Heart left ventricle (tissue), 16 donors: ENCODE data around the gene DOCK9. TPM values are rescaled to one million over a fixed set of nuclear protein-coding genes. Genes with fewer than 3 reads are reported as not detected.

Experiments
- ATAC-seq, 4 donors: fragments of 200-7000 bp; cut with Tn5 transposase; one replicate each; pipeline ENCODE4 v1.9.1; 2020 to 2022; ENCODE audit warnings: moderate library complexity in 4 of 4, mild to moderate bottlenecking in 3 of 4, moderate number of reproducible peaks in 1 of 4
- DNase-seq, 5 donors: peaks; one replicate each; pipeline ENCODE4 v3.0.0-alpha.2; 2020
- H3K27ac ChIP-seq, 12 donors: fragments of 200-600 bp; sonication (generic) in 4 of 12; one replicate each; pipeline versions ENCODE4 v1.5.0 to v1.8.0; 2016 to 2022; ENCODE audit warnings: mild to moderate bottlenecking in 2 of 12
- H3K27me3 ChIP-seq, 9 donors: fragments of 200-600 bp; sonication (generic) in 2 of 9; one replicate each; pipeline versions ENCODE4 v1.5.1 to v1.8.0; 2016 to 2022; ENCODE audit warnings: mild to moderate bottlenecking in 3 of 9
- H3K36me3 ChIP-seq, 9 donors: fragments of 200-600 bp; sonication (generic) in 2 of 9; one replicate each; pipeline versions ENCODE4 v1.5.0 to v1.8.0; 2018 to 2022; ENCODE audit warnings: mild to moderate bottlenecking in 2 of 9
- H3K4me1 ChIP-seq, 12 donors: fragments of 200-600 bp; sonication (generic) in 4 of 12; one replicate each; pipeline versions ENCODE4 v1.5.0 to v1.8.0; 2016 to 2022; ENCODE audit warnings: mild to moderate bottlenecking in 3 of 12
- H3K4me3 ChIP-seq, 12 donors: fragments of 200-600 bp; sonication (generic) in 4 of 12; one replicate each; pipeline versions ENCODE4 v1.5.0 to v1.8.0; 2017 to 2022; ENCODE audit warnings: mild to moderate bottlenecking in 9 of 12, moderate library complexity in 4 of 12
- H3K9me3 ChIP-seq, 12 donors: fragments of 200-600 bp; sonication (generic) in 4 of 12; one replicate each; pipeline versions ENCODE4 v1.5.0 to v1.8.0; 2016 to 2022; ENCODE audit warnings: mild to moderate bottlenecking in 1 of 12
- CTCF ChIP-seq, 12 donors: fragments of 200-600 bp; sonication (generic) in 4 of 12; IDR thresholded peaks; one replicate each; pipeline versions ENCODE4 v1.5.0 to v1.8.0; 2018 to 2022; ENCODE audit warnings: antibody characterized with exemption in 12 of 12, mild to moderate bottlenecking in 5 of 12
- POLR2A ChIP-seq, 2 donors: fragments of 450-650 bp; IDR thresholded peaks; one replicate each; pipeline ENCODE4 v1.6.1; 2017; ENCODE audit warnings: antibody characterized with exemption in 2 of 2, mild to moderate bottlenecking in 2 of 2, moderate library complexity in 2 of 2
- WGBS, 4 donors: extraction: QIAGEN DNeasy Blood & Tissue Kit in 2 of 4; methylation state at CpG; one replicate each; pipeline versions ENCODE4 v1.1.5 to v1.1.7; 2013 to 2018; 5-methylcytosine and 5-hydroxymethylcytosine counted together
- intact Hi-C, 10 donors: fragments of 100-400 bp; cut with DNase I; formaldehyde crosslinking; loops; one replicate each; pipeline versions ENCODE4 v1.11.1 to v1.14.2; 2022
- polyA plus RNA-seq, 2 donors: library from polyadenylated mRNA; stranded (reverse); fragments of 200-250 nt; gene quantifications; one replicate each; pipeline ENCODE4 v1.2.3, GENCODE V29; 2013
- total RNA-seq, 9 donors: library from RNA; depleted of rRNA in 2 of 9; stranded (reverse); fragments of >200 nt in 2 of 9; fragmentation: NEBNext Ultra II Directional in 3 of 9; extraction: Animal tissue kit (Norgen Biotek cat#: 25700) in 3 of 9; gene quantifications; one replicate each; pipeline versions ENCODE4 v1.1.0 to v1.2.4, GENCODE V29; 2016 to 2023
- donor health status: ischemic (EF 13 %, LVEDD 7.1; RV severe dilation, severe dysfunction).
- donor health status: healthy with polysubstance abuse.
- donor health status: DM: no; HTN: yes; CAD: no.
- donor health status: DM: no; HTN: no; CAD: no.
- donor health status: ischemic (EF 25% LVEDD 6.9; RV normal size, moderate dysfunction).
- donor health status: ischemic (EF 25% LVEDD 5.7; RV mildly dilated, moderate dysfunction).
- donor health status: healthy.
- donor health status: DM: yes; HTN: yes; CAD: no.
- donor health status: ischemic (EF 35%, LVEDD 5.7; RV mildly dilated, moderate dysfunction).
- donor health status: nonischemic (EF 11% LVEDD 7.7; RV severe dilation, severe dysfunction).
- donor health status: DM: yes; HTN: yes; CAD: no.
- donor health status: PGD.
- donor health status: ischemic (EF 29% LVEDD 5.4; RV normal size, mild dysfunction).
- donor health status: nonischemic (EF 23%, LVEDD 6.1; RV moderate dilation, normal function).

The DOCK9 gene
- total and polyA plus RNA-seq, 11 donors, result 21.4 to 128 (median 45.2) TPM

GRCh38 chr13:98917116-98917515 lies 60.7 kb downstream of the DOCK9 start:
- Histone ChIP-seq H3K27ac (peak overlapping the region in 9 of 12 donors; percentile 6 to 48 (median 15)), H3K9me3 (no peaks in the 10 kb centered on the region), H3K4me1 (peaks cover 0 to 69% (median 31%) of the 10 kb centered on the region in 12 donors), H3K4me3 (no peak overlapping the region), H3K36me3 (peaks cover 0 to 54% (median 20%) of the 10 kb centered on the region in 9 donors), H3K27me3 (no peaks in the 10 kb centered on the region)
- TF ChIP-seq POLR2A (IDR thresholded peaks at IDR 0.05) (no peak), CTCF (IDR thresholded peaks at IDR 0.05) (no peak)
- ATAC-seq (no peak), DNase-seq (no peak)
- WGBS, 4 donors, result 41 to 55% (median 46%) methylated on average over 1 of the region's 1 CpG
- intact Hi-C loops, result loop anchor here in 5 of 10 donors (5.0 to 10.0 kb wide), 4 partner anchors 48 to 60 kb away; partner anchors contain the start of gene DOCK9 (in 3 of the 5)

- intact Hi-C loops, result loop anchor here in 5 of 10 donors (5.0 to 10.0 kb wide), 4 partner anchors 48 to 61 kb away; partner anchors contain the start of gene DOCK9 (in 3 of the 5)
- whole genome bisulfite sequencing, 4 donors, result 98 to 100% (median 100%) methylated on average over 1 of the region's 1 CpG
- H3K9me3 ChIP-seq, result no peaks in the 10 kb centered on the region
- ATAC-seq (no peak), DNase-seq (no peak)
- TF ChIP-seq POLR2A (IDR thresholded peaks at IDR 0.05), result no peak
- no peak for TF ChIP-seq CTCF (IDR thresholded peaks at IDR 0.05)
- H3K27me3 ChIP-seq, result no peaks in the 10 kb centered on the region
- peaks cover 0 to 47% (median 13%) of the 10 kb centered on the region in 9 donors for H3K36me3 ChIP-seq
- H3K4me1 ChIP-seq, result peaks cover 0 to 62% (median 28%) of the 10 kb centered on the region in 12 donors
- no peak overlapping the region for H3K4me3 ChIP-seq
- H3K27ac ChIP-seq, result peak overlapping the region in 1 of 12 donors; percentile 6
Measured at GRCh38 chr13:98916403-98916802, 61.5 kb downstream of the DOCK9 start.

- no peaks in the 10 kb centered on the region for H3K27me3 ChIP-seq
- peaks cover 0 to 43% (median 9%) of the 10 kb centered on the region in 9 donors for H3K36me3 ChIP-seq
- no peak for ATAC-seq
Measured at GRCh38 chr13:98915981-98916380, 61.9 kb downstream of the DOCK9 start.

More at GRCh38 chr13:98915981-98916380, 61.9 kb downstream of the DOCK9 start:
- H3K4me1 ChIP-seq, result peaks cover 0 to 64% (median 31%) of the 10 kb centered on the region in 12 donors
- intact Hi-C loops, result loop anchor here in 5 of 10 donors (5.0 to 10.0 kb wide), 4 partner anchors 49 to 61 kb away; partner anchors contain the start of gene DOCK9 (in 3 of the 5)
- no peak for DNase-seq
- H3K27ac ChIP-seq, result peak overlapping the region in 2 of 12 donors; percentile 4 to 6
- H3K4me3 ChIP-seq, result no peak overlapping the region
- no peaks in the 10 kb centered on the region for H3K9me3 ChIP-seq
- TF ChIP-seq CTCF (IDR thresholded peaks at IDR 0.05), result no peak
- TF ChIP-seq POLR2A (IDR thresholded peaks at IDR 0.05), result no peak
- 76 to 85% (median 80%) methylated on average over 5 of the region's 5 CpGs for WGBS, 4 donors
